Thyroid gland (tissue), 4 donors: ENCODE measurements around the gene CCNT1. TPM values are rescaled to one million over a fixed set of nuclear protein-coding genes. Genes with fewer than 3 reads are reported as not detected.
"Not testable (repeated sequence)": the region's sequence is repeated elsewhere in the genome, so short reads cannot be mapped to it uniquely, and the experiment has no call there.

ENCODE experiments used
- DNase-seq, 2 donors: peaks; one replicate each; pipeline ENCODE4 v3.0.0-alpha.2; 2019
- H3K27ac ChIP-seq, 3 donors: fragments of 200-600 bp; sonication (generic); 1 replicate in 2 of 3; 2 replicates in 1 of 3; pipeline ENCODE4 v1.5.1; 2016 to 2019; ENCODE audit warnings: mild to moderate bottlenecking in 1 of 3, moderate library complexity in 1 of 3
- H3K27me3 ChIP-seq: fragments of 200-600 bp; sonication (generic); one replicate; pipeline ENCODE4 v1.5.1; 2019
- H3K36me3 ChIP-seq, 2 donors: fragments of 200-600 bp; sonication (generic); one replicate each; pipeline ENCODE4 v1.5.1; 2016 to 2019
- H3K4me1 ChIP-seq, 2 donors: fragments of 200-600 bp; sonication (generic); one replicate each; pipeline ENCODE4 v1.5.1; 2017 to 2019
- H3K4me3 ChIP-seq, 3 donors: fragments of 200-600 bp; sonication (generic); replicated peaks in 1 of 3; 1 replicate in 2 of 3; 2 replicates in 1 of 3; pipeline ENCODE4 v1.5.1; 2016; ENCODE audit warnings: mild to moderate bottlenecking in 1 of 3
- H3K9me3 ChIP-seq: fragments of 200-600 bp; sonication (generic); one replicate; pipeline ENCODE4 v1.5.1; 2017
- CTCF ChIP-seq, 6 experiments: fragments of 200-600 bp in 3 of 6; fragments of 450-650 bp in 3 of 6; sonication (generic) in 3 of 6; IDR thresholded peaks; one replicate each; pipeline ENCODE4 v1.5.1; 2016 to 2019; ENCODE audit warnings: antibody characterized with exemption in 6 of 6, mild to moderate bottlenecking in 2 of 6, inconsistent platforms in 1 of 6, moderate library complexity in 1 of 6
- POLR2A ChIP-seq, 2 donors: fragments of 450-650 bp; IDR thresholded peaks; one replicate each; pipeline ENCODE4 v1.6.1; 2017; ENCODE audit warnings: antibody characterized with exemption in 2 of 2, mild to moderate bottlenecking in 2 of 2, moderate library complexity in 1 of 2
- WGBS, 2 donors: methylation state at CpG; one replicate each; pipeline ENCODE4 v1.1.5; 2017; 5-methylcytosine and 5-hydroxymethylcytosine counted together
- intact Hi-C: fragments of 100-400 bp; cut with DNase I; formaldehyde crosslinking; loops from one replicate; pipeline ENCODE4 v1.15.1; 2023
- total RNA-seq, 4 donors: library from RNA; depleted of rRNA; stranded (reverse); fragments of >200 nt; gene quantifications; one replicate each; pipeline ENCODE4 v1.2.3, GENCODE V29; 2016

The CCNT1 gene
- total RNA-seq, 4 donors from 2014 or later: 24.0 to 43.1 (median 40.6) TPM

- 75 to 92% methylated on average over 4 of the region's 4 CpGs for WGBS, 2 donors
- H3K27me3 ChIP-seq: no peaks in the 10 kb centered on the region
- no peak for TF ChIP-seq CTCF (IDR thresholded peaks at IDR 0.05)
- no peak for TF ChIP-seq POLR2A (IDR thresholded peaks at IDR 0.05)
Measured at GRCh38 chr12:48651681-48652080, 64.8 kb downstream of the CCNT1 start.

GRCh38 chr12:48645354-48645753 is 71.2 kb downstream of the CCNT1 start:
- intact Hi-C loops, H3K9me3 ChIP-seq, H3K4me3 ChIP-seq, DNase-seq, H3K27me3 ChIP-seq, H3K4me1 ChIP-seq, H3K36me3 ChIP-seq, H3K27ac ChIP-seq: not testable (repeated sequence)
- WGBS, 2 donors: 92 to 97% methylated on average over 8 of the region's 8 CpGs

More at GRCh38 chr12:48651681-48652080, 64.8 kb downstream of the CCNT1 start:
- H3K4me1 ChIP-seq: peaks cover 0 to 10% of the 10 kb centered on the region in 2 donors
- no peaks in the 10 kb centered on the region for H3K9me3 ChIP-seq
- H3K36me3 ChIP-seq: peaks cover 29 to 39% of the 10 kb centered on the region in 2 donors
- DNase-seq: no peak
- no peak overlapping the region for H3K27ac ChIP-seq
- no peak overlapping the region for H3K4me3 ChIP-seq
- intact Hi-C loops: no loop called here

GRCh38 chr12:48643011-48643410 is 73.5 kb downstream of the CCNT1 start:
- TF ChIP-seq CTCF (IDR thresholded peaks at IDR 0.05): no peak
- no peak for TF ChIP-seq POLR2A (IDR thresholded peaks at IDR 0.05)
- WGBS, 2 donors: 90 to 96% methylated on average over 2 of the region's 2 CpGs
- no peaks in the 10 kb centered on the region for H3K9me3 ChIP-seq
- no peaks in the 10 kb centered on the region for H3K4me1 ChIP-seq
- H3K27ac ChIP-seq: no peak overlapping the region
- H3K36me3 ChIP-seq: no peaks in the 10 kb centered on the region
- intact Hi-C loops: no loop called here
- no peak for DNase-seq
- H3K27me3 ChIP-seq: no peaks in the 10 kb centered on the region
- no peak overlapping the region for H3K4me3 ChIP-seq

GRCh38 chr12:48641752-48642555 is 74.6 kb downstream of the CCNT1 start:
- 93 to 97% methylated on average over 16 to 19 of the region's 54 CpGs for WGBS, 2 donors

GRCh38 chr12:48640854-48641253 is 75.7 kb downstream of the CCNT1 start:
- H3K36me3 ChIP-seq: no peaks in the 10 kb centered on the region
- H3K27me3 ChIP-seq: no peaks in the 10 kb centered on the region
- H3K9me3 ChIP-seq: no peaks in the 10 kb centered on the region
- no peak for TF ChIP-seq CTCF (IDR thresholded peaks at IDR 0.05)
- TF ChIP-seq POLR2A (IDR thresholded peaks at IDR 0.05): no peak
- no peak for DNase-seq
- WGBS, 2 donors: 86 to 93% methylated on average over 3 of the region's 3 CpGs
- H3K27ac ChIP-seq: no peak overlapping the region
- H3K4me1 ChIP-seq: no peaks in the 10 kb centered on the region
- no peak overlapping the region for H3K4me3 ChIP-seq
- intact Hi-C loops: no loop called here

More at GRCh38 chr12:48641752-48642555, 74.6 kb downstream of the CCNT1 start:
- H3K9me3 ChIP-seq, DNase-seq, H3K4me3 ChIP-seq, intact Hi-C loops, H3K36me3 ChIP-seq, H3K27me3 ChIP-seq, H3K27ac ChIP-seq, H3K4me1 ChIP-seq: not testable (repeated sequence)

- Histone ChIP-seq H3K4me1 (no peaks in the 10 kb centered on the region), H3K27ac (no peak overlapping the region), H3K36me3 (no peaks in the 10 kb centered on the region), H3K9me3 (no peaks in the 10 kb centered on the region), H3K4me3 (no peak overlapping the region), H3K27me3 (no peaks in the 10 kb centered on the region)
- TF ChIP-seq POLR2A (IDR thresholded peaks at IDR 0.05) (no peak), CTCF (IDR thresholded peaks at IDR 0.05) (no peak)
- DNase-seq: no peak
- intact Hi-C loops: no loop called here
Measured at GRCh38 chr12:48640428-48640827, 76.1 kb downstream of the CCNT1 start.
